Bone marrow (tissue), 2 donors: ENCODE results near the gene NKAIN2.

ENCODE experiments used
- DNase-seq, 2 donors: peaks; one replicate each; lab custom pipeline; 2025; lab: John Stamatoyannopoulos, UW

The NKAIN2 gene

DNA sequence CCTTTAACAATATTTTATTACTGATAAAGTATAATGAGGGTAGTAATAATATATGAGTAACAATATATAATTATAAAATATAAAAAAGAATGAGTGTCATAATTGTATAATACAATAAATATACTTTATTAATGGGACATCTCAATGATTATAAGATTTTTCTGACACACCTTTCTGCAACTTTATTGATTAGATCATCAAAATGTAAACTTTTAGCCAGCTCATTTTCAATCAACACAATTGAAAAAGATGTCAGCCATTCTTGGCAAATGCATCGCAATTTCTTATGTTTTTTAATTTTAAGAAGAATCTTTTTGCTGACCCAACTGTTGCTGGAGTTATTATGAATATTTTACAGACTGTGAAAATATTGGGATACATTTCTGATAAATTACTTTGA lies 1026.2 kb downstream of the NKAIN2 start:
- no peak for DNase-seq

DNA sequence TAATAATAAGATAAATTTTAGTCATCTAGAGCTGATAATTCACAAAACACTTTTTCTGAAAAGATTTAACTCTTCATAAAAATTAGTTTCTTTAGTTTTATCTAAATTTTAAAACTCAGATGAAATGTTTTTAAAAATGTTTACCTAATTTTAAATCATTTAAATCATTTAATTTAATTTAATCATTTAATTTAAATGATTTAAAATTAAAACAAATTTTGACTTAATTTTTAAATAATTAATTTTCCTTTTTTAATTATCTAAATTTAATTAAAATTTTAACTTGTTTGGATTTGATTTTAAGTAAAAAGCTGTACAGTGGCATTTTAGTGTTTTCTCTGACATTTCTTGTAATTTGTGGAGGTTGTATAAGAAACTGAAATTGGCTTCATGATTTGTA lies 1026.8 kb downstream of the NKAIN2 start:
- DNase-seq = no peak

DNA sequence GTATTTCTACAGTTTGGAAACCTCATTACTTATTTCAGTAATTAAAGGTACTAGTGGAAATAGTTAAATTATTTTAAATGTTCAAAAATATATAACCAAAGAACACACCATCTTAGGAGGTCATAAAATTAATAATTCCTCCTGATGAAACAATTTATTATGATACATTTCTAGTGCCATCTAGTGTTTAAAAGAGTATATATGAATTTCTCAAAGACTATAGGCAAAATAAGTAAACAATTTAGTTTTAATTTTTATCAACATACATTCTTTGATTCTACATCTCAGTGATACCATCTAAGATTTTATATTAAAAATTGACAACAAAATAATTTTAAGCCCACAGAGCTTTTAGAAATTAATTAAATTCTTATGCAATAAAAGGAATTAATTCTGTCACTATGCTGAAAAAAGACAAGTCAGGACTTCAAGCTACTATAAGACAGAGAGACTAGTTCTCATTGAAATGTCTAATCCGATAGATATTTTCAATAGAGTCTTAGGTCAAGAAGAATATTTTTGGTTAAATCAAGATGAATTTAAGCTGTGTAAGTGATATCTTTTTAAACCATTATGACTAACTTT lies 1050.8 kb downstream of the NKAIN2 start:
- DNase-seq = no peak

DNA sequence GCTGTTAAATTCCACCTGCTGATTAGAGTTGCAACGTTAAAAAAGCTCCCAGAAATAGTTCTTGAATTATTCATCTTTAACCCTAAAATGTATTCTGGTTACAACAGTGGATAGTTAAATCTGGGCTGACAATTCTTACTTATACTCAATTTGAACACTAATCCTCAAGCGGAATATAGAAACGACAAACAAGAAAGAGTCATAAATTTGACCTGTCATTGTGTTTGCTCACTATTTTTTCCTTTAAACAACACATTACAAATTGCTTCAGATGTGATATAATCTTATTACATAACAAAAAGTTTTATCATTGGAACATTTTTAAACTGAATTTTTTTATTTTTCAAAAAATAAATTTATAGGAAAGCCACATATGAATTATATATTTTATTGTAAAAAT lies 1054.1 kb downstream of the NKAIN2 start:
- no peak for DNase-seq

DNA sequence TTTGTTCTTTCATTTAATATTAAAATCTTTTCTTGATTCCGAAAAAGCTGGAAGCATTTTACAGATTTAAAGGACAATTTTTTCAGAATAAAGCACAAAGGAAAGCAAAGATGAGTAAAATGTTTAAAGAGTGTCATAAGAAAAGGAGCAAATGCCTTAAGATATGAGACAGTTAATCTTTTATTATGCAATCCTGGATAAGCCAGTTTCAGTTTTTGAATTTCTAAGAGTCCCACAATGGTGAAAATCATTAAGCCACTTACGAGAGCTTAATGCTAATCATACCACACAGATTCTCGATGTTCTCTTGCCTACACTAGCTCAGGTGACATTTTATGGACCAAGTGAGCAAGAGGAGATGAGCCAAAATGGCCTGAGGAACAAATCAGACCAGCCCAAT lies 1054.9 kb downstream of the NKAIN2 start:
- no peak for DNase-seq

DNA sequence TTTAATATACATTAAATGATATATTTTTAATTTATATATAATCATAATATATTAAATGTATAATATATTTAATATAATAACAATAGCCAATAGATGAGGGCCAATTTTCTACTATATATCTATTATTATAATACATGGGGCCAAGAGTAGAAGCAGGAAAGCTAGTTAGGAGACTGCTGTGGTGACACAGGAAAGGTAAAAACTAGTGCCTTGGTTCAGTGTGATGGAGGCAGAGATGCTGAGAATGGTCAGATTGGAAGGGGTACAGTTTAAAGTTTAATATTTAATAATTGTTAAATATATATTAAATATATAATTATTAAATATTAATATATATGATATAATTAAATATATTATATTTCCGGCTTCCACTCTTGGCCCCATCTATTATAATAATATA lies 1055.7 kb downstream of the NKAIN2 start:
- DNase-seq = no peak

DNA sequence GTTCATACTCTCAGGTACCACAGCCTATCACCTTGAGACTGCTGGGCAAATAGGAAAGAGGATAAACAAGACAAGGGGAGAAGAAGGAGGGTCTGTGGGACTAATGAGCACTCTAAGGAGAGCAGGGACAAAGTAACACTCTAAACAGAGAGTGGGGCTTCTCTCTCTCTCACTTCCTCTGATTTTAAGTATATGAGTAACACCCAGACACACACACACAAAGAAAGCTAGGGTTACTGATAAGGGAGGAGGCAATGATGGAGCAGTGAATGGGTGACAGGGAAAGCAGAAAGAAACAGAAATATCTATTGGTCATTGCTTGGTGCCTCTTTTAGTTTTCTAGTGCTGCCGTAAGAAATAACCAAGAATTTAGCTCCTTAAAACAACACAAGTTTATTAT lies 1062.4 kb downstream of the NKAIN2 start:
- DNase-seq = no peak

DNA sequence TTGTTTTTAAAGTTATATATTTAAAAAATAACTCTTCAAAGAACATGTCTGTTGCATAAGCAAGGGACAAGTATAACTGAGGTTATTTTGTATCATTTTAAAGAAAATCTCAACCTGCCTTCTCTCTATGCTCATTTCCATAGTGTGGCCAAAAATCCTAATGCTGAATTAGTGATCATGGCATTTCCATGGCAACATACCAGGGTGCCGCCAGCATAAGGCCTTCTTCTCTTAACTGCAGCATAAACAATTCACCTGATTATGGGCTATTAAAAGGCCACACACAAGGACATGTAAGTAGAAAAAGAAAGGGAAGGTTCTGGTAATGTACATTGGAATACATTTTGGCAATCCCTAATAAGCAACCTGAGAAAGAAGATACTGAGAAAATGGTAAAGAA lies 1063.5 kb downstream of the NKAIN2 start:
- DNase-seq = no peak

DNA sequence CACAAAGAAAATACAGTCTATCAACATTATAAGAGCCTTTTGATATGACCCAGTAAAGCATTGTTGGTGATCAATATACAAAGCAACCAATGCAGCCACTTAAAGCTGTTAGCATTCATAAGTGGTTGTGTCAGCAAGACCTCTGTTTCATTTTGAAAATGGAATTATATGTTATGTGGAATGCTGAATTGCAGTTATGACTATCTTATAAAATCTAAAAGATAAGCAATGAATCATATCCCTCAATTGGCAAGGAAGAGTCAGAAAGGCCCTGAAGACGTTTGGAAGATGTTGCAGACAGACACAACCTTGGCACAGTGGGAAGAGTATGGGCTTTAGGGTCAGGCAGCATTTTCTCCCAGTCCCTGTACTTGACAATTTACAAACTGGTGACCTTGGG lies 1064.8 kb downstream of the NKAIN2 start:
- DNase-seq = no peak

DNA sequence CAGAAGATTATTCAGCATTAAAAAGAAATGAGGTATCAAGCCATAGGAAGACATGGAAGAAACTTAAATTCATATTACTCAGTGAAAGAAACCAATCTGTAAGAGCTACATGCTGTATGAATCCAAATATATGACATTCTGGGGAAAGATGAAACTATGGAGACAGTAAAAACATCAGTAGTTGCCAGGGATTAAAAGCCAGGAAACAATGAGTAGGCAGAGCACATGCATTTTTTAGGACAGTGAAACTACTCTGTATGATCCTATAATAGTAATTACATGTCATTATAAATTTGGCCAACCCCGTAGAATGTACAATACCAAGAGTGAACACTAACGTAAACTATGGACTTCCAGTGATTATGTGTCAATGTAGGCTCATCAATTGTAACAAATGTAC lies 1065.8 kb downstream of the NKAIN2 start:
- no peak for DNase-seq

DNA sequence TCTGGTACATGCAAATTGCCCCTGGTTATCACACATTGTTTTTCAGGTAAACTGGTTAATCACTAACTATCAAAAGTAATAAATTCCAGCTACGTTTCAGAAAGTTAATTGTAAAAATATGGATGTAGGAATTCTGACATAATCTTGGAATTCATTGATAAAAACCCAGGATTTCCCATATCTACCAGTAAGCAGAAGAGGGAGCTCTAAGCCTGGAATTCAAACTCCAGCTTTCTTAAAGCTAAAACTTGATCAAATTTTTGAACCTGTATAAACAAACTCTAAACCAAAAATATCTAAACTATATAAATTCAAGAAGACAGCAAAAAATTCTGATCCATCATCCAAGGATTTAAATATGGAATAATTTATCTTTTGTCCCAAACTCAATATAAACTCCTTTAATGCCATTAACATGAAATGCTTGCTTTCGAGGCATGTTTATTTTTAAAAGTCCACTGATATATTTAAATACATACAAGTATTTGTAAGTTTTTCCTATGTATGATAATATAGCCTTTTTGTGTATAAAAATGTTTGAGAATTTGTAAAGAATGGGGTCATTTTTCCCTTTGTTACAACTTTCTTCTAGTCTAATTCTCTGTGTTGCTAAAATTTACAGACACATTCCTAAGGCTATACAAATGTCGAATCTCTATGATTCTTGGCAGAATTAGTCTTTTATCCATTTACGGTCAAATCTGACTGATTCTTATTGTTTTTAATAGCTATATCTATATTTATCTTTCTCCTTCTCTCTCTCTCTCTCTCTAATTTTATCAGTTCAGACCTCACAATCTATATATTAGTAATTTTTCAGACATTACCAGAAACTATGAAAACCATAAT lies 1067.2 kb downstream of the NKAIN2 start:
- peak in 1 of 2 donors; percentile 4 for DNase-seq

DNA sequence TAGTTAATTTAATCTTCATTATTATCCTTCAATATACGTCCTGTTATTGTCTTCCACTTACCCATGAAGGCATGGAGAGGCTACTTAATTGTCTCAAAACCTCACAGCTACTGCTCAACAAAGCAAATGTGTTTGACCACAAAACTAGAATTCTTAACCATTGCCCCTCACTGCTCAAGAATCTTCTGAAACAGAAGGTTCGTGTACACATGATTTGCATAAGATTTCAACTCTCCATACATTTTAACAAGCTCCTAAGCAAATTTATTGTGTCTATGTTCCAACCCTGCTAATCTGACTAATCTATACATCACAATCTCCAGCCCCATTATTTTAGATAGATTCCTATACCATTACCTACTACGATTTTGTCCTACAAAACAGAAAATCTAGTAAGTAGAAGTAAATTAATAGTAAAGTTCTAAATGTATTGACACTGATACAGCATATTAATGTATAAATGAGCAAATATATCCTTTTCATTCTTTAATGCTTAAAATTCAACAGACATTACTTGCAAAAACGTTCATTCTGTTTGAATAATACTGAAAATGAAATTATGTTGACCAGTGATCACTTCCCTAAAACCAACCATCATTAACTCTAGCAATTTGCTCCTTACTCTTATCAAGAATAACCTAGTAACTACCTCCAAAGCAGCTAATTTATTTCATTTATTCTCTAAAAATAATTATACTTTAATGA lies 1068.8 kb downstream of the NKAIN2 start:
- no peak for DNase-seq

DNA sequence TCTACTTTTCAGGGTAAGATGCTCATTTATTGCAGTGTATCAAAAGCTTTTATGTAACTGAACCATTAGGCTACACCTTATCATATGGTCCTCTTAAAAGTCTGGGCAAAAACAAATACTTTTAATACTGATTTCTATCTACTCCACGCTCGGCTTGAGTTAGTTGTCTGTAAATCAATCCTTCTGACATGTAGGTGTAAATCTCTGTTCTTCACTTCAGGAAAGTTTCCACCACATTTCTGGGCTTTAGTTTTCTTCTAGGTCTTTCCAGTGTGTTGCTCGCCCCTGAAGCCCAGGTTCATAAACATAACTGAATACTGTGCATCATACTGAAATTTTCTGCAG lies 1069.4 kb downstream of the NKAIN2 start:
- no peak for DNase-seq
